ENCODE results near the gene ST3GAL2.

ST3GAL2 gene

GRCh38 chr16:70438969-70439862 lies at the start of gene ST3GAL2:
TSS of gene ST3GAL2 (minus strand) at chr16:70439100. CDS start at chr16:70398530, 40,570 bp downstream.
- peak; percentile 92 to 93 for DNase-seq (ENCODE audit: low read depth in 1 of 2, low spot score in 1 of 2)
- TF ChIP-seq JUND (IDR thresholded peaks at IDR 0.05; ENCODE audit: low read depth) = no peak
- in situ Hi-C loops (cut with HindIII; ENCODE audit: low pct_unique_long_range_greater_than_20kb, low sequenced_read_pairs) = no loop called here

GRCh38 chr16:70484867-70485266 lies 46.0 kb upstream of the ST3GAL2 start:
- in situ Hi-C loops (cut with HindIII; ENCODE audit: low pct_unique_long_range_greater_than_20kb, low sequenced_read_pairs) = no loop called here
- TF ChIP-seq JUND (IDR thresholded peaks at IDR 0.05; ENCODE audit: low read depth) = no peak

GRCh38 chr16:70483426-70483825 lies 44.5 kb upstream of the ST3GAL2 start:
- TF ChIP-seq JUND (IDR thresholded peaks at IDR 0.05; ENCODE audit: low read depth) = no peak
- in situ Hi-C loops (cut with HindIII; ENCODE audit: low pct_unique_long_range_greater_than_20kb, low sequenced_read_pairs) = no loop called here
- DNase-seq (ENCODE audit: low read depth in 1 of 2, low spot score in 1 of 2) = no peak

More at GRCh38 chr16:70484867-70485266, 46.0 kb upstream of the ST3GAL2 start:
- DNase-seq (ENCODE audit: low read depth in 1 of 2, low spot score in 1 of 2) = no peak

GRCh38 chr16:70482624-70483023 lies 43.7 kb upstream of the ST3GAL2 start:
- DNase-seq (ENCODE audit: low read depth in 1 of 2, low spot score in 1 of 2) = no peak
- in situ Hi-C loops (cut with HindIII; ENCODE audit: low pct_unique_long_range_greater_than_20kb, low sequenced_read_pairs) = no loop called here
- TF ChIP-seq JUND (IDR thresholded peaks at IDR 0.05; ENCODE audit: low read depth) = no peak

GRCh38 chr16:70481929-70482536 lies 43.1 kb upstream of the ST3GAL2 start:
- no peak for DNase-seq (ENCODE audit: low read depth in 1 of 2, low spot score in 1 of 2)
- no peak for TF ChIP-seq JUND (IDR thresholded peaks at IDR 0.05; ENCODE audit: low read depth)
- in situ Hi-C loops (cut with HindIII; ENCODE audit: low pct_unique_long_range_greater_than_20kb, low sequenced_read_pairs) = no loop called here

GRCh38 chr16:70480127-70481105 lies 41.5 kb upstream of the ST3GAL2 start:
- TF ChIP-seq JUND (IDR thresholded peaks at IDR 0.05; ENCODE audit: low read depth) = no peak
- in situ Hi-C loops (cut with HindIII; ENCODE audit: low pct_unique_long_range_greater_than_20kb, low sequenced_read_pairs) = no loop called here
- no peak for DNase-seq (ENCODE audit: low read depth in 1 of 2, low spot score in 1 of 2)

GRCh38 chr16:70478912-70479341 lies 40.0 kb upstream of the ST3GAL2 start:
- no peak for TF ChIP-seq JUND (IDR thresholded peaks at IDR 0.05; ENCODE audit: low read depth)
- in situ Hi-C loops (cut with HindIII; ENCODE audit: low pct_unique_long_range_greater_than_20kb, low sequenced_read_pairs) = no loop called here

GRCh38 chr16:70478169-70478568 lies 39.3 kb upstream of the ST3GAL2 start:
- in situ Hi-C loops (cut with HindIII; ENCODE audit: low pct_unique_long_range_greater_than_20kb, low sequenced_read_pairs) = no loop called here
- no peak for TF ChIP-seq JUND (IDR thresholded peaks at IDR 0.05; ENCODE audit: low read depth)
- no peak for DNase-seq (ENCODE audit: low read depth in 1 of 2, low spot score in 1 of 2)

More at GRCh38 chr16:70478912-70479341, 40.0 kb upstream of the ST3GAL2 start:
- no peak for DNase-seq (ENCODE audit: low read depth in 1 of 2, low spot score in 1 of 2)

- DNase-seq (ENCODE audit: low read depth in 1 of 2, low spot score in 1 of 2) = no peak
- no peak for TF ChIP-seq JUND (IDR thresholded peaks at IDR 0.05; ENCODE audit: low read depth)
- in situ Hi-C loops (cut with HindIII; ENCODE audit: low pct_unique_long_range_greater_than_20kb, low sequenced_read_pairs) = no loop called here
These were observed 37.5 kb upstream of the ST3GAL2 start for GRCh38 chr16:70476272-70477020.

GRCh38 chr16:70475054-70475871 lies 36.4 kb upstream of the ST3GAL2 start:
- in situ Hi-C loops (cut with HindIII; ENCODE audit: low pct_unique_long_range_greater_than_20kb, low sequenced_read_pairs) = no loop called here
- no peak for TF ChIP-seq JUND (IDR thresholded peaks at IDR 0.05; ENCODE audit: low read depth)
- DNase-seq (ENCODE audit: low read depth in 1 of 2, low spot score in 1 of 2) = no peak
